GM10248 (cell line): Measurements from ENCODE around the gene ARHGEF10L.

Experiments used
- CTCF ChIA-PET: fragments of 300-600 bp; sonication (Branson Sonifier 250); formaldehyde crosslinking; extraction: SDS; loops from one replicate; lab custom pipeline; 2021; ENCODE audit warnings: antibody characterized with exemption; lab: Yijun Ruan, JAX
- POLR2A ChIA-PET: fragments of 350-650 bp; sonication (Branson Sonifier 250); formaldehyde crosslinking; extraction: SDS; loops from one replicate; lab custom pipeline; 2020; ENCODE audit warnings: antibody characterized with exemption; lab: Yijun Ruan, JAX
- DNase-seq: peaks from one replicate; pipeline ENCODE4 v3.0.0; 2012; ENCODE audit errors: extremely low spot score
- TF ChIP-seq, protein P1 (sequence below): IDR thresholded peaks from 2 replicates; pipeline ENCODE4 v1.5.1; 2012; ENCODE audit warnings: mild to moderate bottlenecking, low read depth; ENCODE audit errors: extremely low read depth, missing control alignments, control extremely low read depth

The ARHGEF10L gene

DNA sequence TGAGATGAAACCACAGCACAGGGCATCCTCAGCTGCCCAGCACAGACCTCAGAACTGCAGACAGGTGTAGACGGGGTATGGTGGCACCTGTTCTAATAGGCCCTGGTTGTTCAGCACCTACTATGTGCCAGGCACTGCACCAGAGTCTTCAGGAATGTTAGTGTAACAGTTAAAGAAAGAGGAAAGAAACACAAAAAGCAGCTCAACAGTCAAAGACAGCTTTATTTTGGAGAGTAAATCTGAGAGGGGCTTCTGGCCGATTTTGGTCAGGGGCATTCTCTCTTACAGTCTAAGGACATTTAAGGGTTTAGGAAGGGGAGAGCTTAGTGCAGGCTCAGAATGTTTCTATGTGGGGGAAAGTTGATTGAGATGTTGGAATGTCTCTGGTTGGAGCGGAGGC lies 170.5 kb downstream of the ARHGEF10L start:
- TF ChIP-seq, protein P1, sequence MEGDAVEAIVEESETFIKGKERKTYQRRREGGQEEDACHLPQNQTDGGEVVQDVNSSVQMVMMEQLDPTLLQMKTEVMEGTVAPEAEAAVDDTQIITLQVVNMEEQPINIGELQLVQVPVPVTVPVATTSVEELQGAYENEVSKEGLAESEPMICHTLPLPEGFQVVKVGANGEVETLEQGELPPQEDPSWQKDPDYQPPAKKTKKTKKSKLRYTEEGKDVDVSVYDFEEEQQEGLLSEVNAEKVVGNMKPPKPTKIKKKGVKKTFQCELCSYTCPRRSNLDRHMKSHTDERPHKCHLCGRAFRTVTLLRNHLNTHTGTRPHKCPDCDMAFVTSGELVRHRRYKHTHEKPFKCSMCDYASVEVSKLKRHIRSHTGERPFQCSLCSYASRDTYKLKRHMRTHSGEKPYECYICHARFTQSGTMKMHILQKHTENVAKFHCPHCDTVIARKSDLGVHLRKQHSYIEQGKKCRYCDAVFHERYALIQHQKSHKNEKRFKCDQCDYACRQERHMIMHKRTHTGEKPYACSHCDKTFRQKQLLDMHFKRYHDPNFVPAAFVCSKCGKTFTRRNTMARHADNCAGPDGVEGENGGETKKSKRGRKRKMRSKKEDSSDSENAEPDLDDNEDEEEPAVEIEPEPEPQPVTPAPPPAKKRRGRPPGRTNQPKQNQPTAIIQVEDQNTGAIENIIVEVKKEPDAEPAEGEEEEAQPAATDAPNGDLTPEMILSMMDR = no peak
- CTCF ChIA-PET = no interaction called here
- no peak for DNase-seq
- POLR2A ChIA-PET = no interaction called here

DNA sequence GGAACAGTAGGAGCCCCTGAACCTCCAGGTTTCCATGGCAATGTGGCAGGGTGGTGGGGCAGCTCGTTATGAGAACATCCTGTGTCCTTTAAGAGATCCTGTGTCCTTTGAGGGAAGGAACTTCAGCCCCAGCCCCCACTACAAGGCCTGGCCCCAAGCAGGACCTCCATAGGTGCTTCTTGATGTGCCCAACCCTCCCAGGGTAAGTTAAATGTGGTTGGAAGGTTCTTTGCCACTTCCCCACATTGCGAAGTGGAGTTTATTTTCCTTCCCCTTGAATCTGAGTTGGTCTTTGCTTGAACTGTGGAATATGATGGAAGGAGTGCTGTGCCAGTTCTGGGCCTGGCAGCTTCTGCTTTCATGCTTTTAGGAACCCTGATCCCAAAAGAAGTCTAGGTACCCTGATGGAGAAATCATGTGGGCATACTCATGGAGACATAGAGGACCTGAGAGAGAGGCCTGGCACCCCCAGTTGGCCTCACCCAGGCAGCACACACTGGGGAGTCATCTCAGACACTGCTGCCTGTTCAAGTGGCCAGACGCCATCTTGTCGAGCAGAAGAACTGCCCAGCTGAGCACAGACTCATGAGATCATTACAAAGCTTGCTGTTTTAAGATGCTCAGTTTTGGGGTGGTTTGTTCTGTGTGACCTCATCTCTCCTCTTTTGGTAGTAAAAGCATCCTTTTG lies 171.5 kb downstream of the ARHGEF10L start:
- TF ChIP-seq, protein P1 = no peak
- POLR2A ChIA-PET = no interaction called here
- DNase-seq = no peak
- CTCF ChIA-PET = no interaction called here

DNA sequence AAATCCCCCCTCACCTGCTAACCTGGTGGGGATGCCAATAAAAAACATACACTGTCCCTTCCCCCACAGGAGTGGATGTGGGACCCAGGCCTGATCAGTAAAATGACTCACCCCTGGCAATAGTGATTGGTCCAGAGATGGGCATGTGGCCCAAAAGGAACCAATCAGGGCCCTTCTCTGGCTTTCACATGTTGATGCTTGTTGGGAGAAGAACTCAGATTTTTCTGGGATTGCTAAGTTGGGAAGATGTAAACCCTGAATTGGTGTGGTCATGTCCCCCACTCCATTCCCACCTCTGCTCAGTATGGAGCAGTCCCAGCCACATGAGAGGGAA lies 172.0 kb downstream of the ARHGEF10L start:
- ChIA-PET POLR2A (no interaction called here), CTCF (no interaction called here)
- DNase-seq = no peak
- TF ChIP-seq, protein P1 = no peak

DNA sequence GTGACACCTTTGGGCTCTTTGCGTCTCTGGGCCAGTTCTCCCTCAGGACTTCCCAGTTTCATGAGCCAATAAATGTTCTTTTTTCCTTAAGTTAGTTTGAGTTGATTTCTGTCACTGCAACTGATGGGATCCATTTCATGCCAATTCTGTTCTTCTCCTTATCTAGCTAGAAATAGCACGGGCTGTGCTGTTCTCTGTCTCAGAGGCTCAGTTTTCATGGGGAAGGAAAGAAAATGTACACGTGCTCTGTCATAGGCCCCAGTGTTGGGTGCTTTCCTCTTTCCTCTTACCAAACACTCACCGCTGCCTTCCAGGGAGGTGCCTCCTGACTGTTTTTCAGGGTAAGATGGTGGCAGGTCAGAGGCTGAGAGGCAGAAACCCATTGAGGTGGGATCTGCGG lies 172.4 kb downstream of the ARHGEF10L start:
- ChIA-PET CTCF (no interaction called here), POLR2A (no interaction called here)
- DNase-seq = no peak
- TF ChIP-seq, protein P1 = no peak

DNA sequence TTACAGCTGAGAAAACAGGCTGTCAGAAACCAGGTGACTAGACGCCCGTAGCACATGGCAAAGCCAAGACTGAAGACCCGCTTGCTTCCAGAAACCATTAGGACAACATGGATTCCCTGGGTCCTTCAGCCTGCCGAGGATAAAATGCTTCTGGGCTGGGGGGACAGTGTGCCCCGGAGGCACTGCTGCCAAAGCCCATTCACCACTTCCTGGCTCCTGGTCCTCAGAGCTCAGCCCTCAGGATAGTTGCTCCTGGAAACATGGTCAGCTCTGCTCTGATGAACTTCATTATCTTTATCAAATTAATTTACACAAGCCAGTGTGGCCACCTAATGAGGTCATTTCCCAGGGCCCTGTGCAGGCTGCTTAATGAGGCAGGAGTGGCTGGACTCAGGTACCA lies 174.5 kb downstream of the ARHGEF10L start:
- CTCF ChIA-PET = no interaction called here
- POLR2A ChIA-PET = no interaction called here
- TF ChIP-seq, protein P1 = no peak
- no peak for DNase-seq

DNA sequence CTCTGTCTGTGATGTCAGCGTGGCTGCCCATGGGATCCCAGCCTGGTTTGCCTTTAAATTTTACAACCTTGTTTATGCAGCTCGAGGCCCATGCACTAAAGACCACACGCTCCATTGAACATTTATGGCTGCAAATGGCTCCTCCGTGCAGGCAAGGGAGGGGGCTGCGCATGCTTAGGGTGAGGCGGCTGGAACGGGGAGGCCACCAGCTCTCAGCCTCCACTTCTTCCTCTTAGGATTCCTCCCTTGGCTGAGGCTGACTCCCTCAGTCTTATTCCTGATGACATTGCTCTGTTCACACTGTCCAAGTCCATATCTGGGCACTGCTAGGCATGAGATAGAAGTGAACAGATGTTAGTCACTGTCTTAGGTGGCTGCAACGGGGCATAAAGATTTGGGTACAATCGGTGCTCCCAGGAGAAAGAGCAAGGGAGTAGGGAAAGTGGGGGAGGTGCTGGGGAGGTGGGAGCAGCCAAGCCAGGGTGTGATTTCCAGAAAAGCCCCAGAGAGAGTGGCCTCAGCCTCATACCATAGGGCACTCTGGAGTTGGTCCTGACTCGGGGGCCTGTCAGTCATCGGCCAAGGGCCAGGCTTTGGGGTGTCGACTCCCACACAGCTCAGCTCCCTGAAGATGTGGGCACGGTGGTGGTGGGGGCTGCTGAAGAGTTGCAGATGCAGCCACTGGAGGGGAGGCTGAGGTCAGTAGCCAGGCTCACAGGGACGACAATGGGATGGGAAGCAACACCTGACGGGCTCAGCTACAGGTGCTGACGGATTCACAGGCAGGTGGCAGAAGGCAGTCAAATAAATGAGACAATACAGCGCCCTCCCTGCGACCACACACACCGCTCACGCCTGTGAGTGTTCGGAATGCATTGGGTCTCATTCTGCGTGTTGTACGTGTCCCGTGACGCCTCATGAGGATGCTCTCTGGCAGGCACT lies 178.4 kb downstream of the ARHGEF10L start:
- CTCF ChIA-PET = no interaction called here
- POLR2A ChIA-PET = no interaction called here
- TF ChIP-seq, protein P1 = no peak
- no peak for DNase-seq
